Large intestine (tissue), 3 donors: ENCODE measurements around the gene CD48. TPM values are rescaled to one million over a fixed set of nuclear protein-coding genes. Genes with fewer than 3 reads are reported as not detected.

Experiments used
- DNase-seq, 2 donors: peaks; one replicate each; pipeline versions ENCODE4 v3.0.0 to v3.0.0-alpha.2; 2013
- H3K27ac ChIP-seq: one replicate; pipeline ENCODE4 v1.5.1; 2013; ENCODE audit warnings: low read length
- H3K27me3 ChIP-seq: 2 replicates; pipeline ENCODE4 v1.6.1; 2013; ENCODE audit warnings: low read length; ENCODE audit not compliant: control insufficient read depth, insufficient read depth
- H3K36me3 ChIP-seq: 2 replicates; pipeline ENCODE4 v1.6.1; 2013; ENCODE audit warnings: low read length; ENCODE audit not compliant: control insufficient read depth, insufficient read depth
- H3K4me1 ChIP-seq: one replicate; pipeline ENCODE4 v1.6.1; 2013; ENCODE audit warnings: low read length; ENCODE audit not compliant: control insufficient read depth, insufficient read depth
- H3K4me3 ChIP-seq: one replicate; pipeline ENCODE4 v1.5.1; 2013; ENCODE audit warnings: low read length
- H3K9me3 ChIP-seq: one replicate; pipeline ENCODE4 v1.6.1; 2013; ENCODE audit warnings: mild to moderate bottlenecking, low read depth, low read length, moderate library complexity; ENCODE audit not compliant: control insufficient read depth
- whole genome bisulfite sequencing: methylation state at CpG from one replicate; pipeline ENCODE4 v1.1.5; 2013; ENCODE audit warnings: low lambda C conversion rate; ENCODE audit not compliant: insufficient coverage; 5-methylcytosine and 5-hydroxymethylcytosine counted together
- polyA plus RNA-seq: library from polyadenylated mRNA; unstranded; fragments of 120-200 nt; gene quantifications from one replicate; pipeline ENCODE4 v1.2.1, GENCODE V29; 2013

Gene CD48
- polyA plus RNA-seq, 1 donor: 8.6 TPM

DNA sequence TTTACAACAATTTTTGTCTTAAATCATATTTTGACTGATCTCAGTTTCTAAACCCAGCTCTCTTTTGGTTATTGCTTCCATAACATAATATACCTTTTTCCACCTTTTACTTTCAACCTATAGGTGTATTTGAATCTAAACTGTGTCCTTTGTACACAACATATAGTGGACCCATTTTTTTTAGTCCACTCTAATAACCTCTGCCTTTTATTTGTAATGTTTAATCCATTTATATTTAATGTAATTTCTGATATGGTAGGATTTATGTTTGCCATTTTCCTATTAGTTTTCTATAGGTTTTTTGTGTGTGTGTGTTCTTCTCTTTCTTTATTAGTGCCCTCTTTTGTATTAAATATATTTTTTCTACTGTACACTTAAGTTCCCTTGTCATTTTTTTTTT lies 42.3 kb downstream of the CD48 start:
- no peaks in the 10 kb centered on the region for H3K36me3 ChIP-seq
- no peak overlapping the region for H3K27ac ChIP-seq
- H3K4me1 ChIP-seq: peaks cover 15% of the 10 kb centered on the region
- H3K4me3 ChIP-seq: no peak overlapping the region
- DNase-seq: no peak
- H3K9me3 ChIP-seq: peaks cover 9% of the 10 kb centered on the region
- no peaks in the 10 kb centered on the region for H3K27me3 ChIP-seq

DNA sequence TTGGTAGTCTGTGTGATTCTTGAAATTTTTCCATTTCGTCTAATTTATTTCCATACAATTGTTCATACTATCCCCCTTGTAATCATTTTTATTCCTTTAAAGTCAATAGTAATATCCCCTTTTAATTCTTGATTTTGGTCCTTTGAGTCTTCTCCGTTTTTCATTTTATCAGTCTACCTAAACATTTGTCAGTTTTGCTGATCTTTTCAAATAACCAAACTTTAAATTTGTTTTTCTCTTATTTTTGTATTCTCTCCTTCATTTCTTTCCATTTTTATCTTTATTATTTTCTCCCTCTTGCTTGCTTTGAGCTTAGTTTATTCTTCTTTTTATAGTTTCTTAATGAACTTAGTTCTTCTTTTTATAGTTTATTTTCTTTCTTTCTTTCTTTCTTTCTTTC lies 43.7 kb downstream of the CD48 start:
- DNase-seq: no peak
- H3K36me3 ChIP-seq: no peaks in the 10 kb centered on the region
- 100% methylated on average over 2 of the region's 2 CpGs for WGBS
- H3K9me3 ChIP-seq: peaks cover 9% of the 10 kb centered on the region
- H3K27me3 ChIP-seq: no peaks in the 10 kb centered on the region
- no peak overlapping the region for H3K27ac ChIP-seq
- no peak overlapping the region for H3K4me3 ChIP-seq
- peaks cover 15% of the 10 kb centered on the region for H3K4me1 ChIP-seq

DNA sequence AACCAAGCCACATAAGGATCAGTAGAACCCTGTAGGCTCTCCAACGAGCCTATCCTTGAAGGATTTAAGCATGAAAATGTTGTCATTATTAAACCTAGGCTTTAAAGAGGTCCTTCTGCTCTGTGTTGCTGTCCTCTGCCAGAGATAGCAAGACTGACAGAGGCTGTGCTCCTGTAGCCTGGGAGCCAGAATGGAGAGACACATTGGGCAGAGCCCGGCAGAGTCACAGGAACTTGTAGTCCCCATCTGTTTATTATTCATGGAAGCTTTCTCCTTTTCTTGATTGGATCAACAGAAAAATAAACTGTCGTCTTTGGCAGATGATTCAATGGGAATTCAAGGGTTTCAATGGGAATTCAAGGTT lies 45.6 kb downstream of the CD48 start:
- Histone ChIP-seq H3K4me3 (no peak overlapping the region), H3K9me3 (peaks cover 9% of the 10 kb centered on the region), H3K27ac (no peak overlapping the region), H3K36me3 (no peaks in the 10 kb centered on the region), H3K27me3 (no peaks in the 10 kb centered on the region), H3K4me1 (peaks cover 15% of the 10 kb centered on the region)
- DNase-seq: no peak
- no CpG with 5 or more reads among the region's 3 CpGs for WGBS

DNA sequence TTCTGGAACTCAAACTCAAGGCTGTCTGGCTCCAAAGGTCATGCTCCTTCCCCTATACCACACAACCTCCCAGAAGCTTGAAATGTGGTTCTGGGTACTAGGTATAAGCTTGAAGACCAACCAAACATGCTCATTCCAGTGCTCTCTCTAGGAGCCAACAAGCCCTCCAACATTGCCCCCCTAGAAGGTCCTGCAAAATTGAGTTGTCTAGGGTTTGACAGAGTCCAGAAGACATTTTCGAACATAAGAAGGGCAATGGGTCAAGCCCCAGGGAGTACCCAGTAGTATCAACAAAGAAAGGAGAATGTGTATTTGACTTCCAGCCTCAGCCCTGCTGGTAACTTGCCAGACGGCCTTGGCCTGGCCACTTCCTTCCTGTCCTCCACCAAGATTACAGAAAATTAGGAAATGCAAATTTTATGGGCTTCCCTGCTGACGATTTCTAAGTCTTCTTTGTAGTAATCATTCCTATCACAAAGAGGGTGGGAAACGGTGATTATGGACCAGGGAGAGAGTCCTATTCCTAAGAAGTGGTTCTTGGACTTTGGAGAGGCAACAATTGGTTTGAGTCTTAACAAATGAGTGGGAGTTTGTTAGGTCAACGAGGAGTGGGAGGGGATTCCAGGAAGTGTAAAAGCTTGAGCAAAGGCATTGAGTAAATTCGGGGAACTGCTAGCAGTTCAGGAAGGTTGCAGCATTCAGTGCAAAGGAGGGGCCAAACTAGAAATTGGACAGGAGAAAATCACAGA lies 46.1 kb downstream of the CD48 start:
- no peak overlapping the region for H3K27ac ChIP-seq
- H3K36me3 ChIP-seq: no peaks in the 10 kb centered on the region
- H3K27me3 ChIP-seq: no peaks in the 10 kb centered on the region
- peaks cover 9% of the 10 kb centered on the region for H3K9me3 ChIP-seq
- 42% methylated on average over 2 of the region's 6 CpGs for WGBS
- no peak for DNase-seq
- H3K4me1 ChIP-seq: peaks cover 15% of the 10 kb centered on the region
- H3K4me3 ChIP-seq: no peak overlapping the region

DNA sequence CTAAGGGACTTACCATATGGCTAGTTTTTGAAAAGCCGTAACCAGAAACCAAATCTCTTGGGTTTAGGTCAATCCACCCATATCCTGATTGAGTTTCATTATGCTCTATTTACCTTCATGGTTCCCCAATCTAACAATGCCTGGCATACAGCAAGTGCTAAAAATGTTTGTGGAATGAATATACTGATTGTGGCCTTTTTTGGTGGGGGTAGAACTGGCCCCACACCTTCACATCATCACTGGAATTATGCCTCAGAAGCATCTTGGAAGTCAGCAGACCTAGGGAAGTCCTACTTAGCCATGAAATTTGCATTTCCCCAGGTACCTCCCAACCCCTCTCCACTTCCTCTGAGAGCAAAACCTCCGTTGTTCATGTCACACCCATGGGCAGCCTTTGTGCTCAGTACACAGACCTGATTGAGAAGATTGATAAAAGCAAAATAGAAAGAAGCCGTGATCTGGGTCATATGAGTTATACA lies 47.0 kb downstream of the CD48 start:
- WGBS: no CpG with 5 or more reads among the region's 3 CpGs

DNA sequence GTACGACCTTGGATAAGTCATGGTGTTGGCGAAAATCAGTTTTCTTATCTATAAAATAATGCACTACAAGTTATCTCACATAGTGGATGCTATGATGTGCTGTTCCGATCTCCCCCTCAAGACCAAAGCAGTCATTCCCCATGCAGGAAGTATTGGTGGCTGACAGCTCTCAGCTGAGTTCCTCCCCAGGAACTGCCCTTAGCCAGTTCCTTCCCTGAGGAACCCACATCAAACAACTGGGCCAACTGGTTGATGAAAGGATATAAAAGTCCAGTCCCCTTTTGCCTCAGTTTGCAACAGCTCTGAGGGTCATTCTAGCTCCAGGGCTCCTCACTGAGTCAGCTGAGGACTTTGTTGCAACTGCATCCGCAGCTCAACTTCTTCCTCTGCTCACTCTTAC lies 48.7 kb downstream of the CD48 start:
- H3K9me3 ChIP-seq: no peaks in the 10 kb centered on the region
- no peak for DNase-seq
- no peak overlapping the region for H3K27ac ChIP-seq
- H3K27me3 ChIP-seq: no peaks in the 10 kb centered on the region
- no CpG with 5 or more reads among the region's 4 CpGs for WGBS
- no peaks in the 10 kb centered on the region for H3K36me3 ChIP-seq
- H3K4me1 ChIP-seq: peaks cover 28% of the 10 kb centered on the region
- H3K4me3 ChIP-seq: no peak overlapping the region

More for the DNA sequence above, 47.0 kb downstream of the CD48 start:
- H3K9me3 ChIP-seq: peaks cover 6% of the 10 kb centered on the region
- DNase-seq: no peak
- H3K36me3 ChIP-seq: no peaks in the 10 kb centered on the region
- H3K4me3 ChIP-seq: no peak overlapping the region
- H3K27ac ChIP-seq: no peak overlapping the region
- no peaks in the 10 kb centered on the region for H3K27me3 ChIP-seq
- H3K4me1 ChIP-seq: peaks cover 15% of the 10 kb centered on the region

DNA sequence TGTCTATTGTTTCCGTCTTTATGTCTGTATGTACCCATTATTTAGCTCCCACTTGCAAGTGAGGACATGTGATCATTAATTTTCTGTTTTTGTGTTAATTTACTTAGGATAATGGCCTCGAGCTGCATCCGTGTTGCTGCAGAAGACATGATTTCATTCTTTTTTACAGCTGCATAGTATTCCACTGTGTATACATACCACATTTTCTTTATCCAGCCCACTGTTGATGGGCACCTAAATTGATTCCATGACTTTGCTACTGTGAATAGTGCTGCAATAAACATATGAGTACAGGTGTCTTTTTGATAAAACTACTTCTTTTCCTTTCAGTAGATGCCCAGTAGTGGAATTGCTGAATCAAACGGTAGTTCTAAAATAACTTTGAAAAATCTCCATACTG lies 52.1 kb downstream of the CD48 start:
- WGBS: 100% methylated on average over 1 of the region's 4 CpGs
- Histone ChIP-seq H3K9me3 (no peaks in the 10 kb centered on the region), H3K27ac (no peak overlapping the region), H3K36me3 (no peaks in the 10 kb centered on the region), H3K4me3 (no peak overlapping the region), H3K4me1 (peaks cover 20% of the 10 kb centered on the region), H3K27me3 (no peaks in the 10 kb centered on the region)
- no peak for DNase-seq

DNA sequence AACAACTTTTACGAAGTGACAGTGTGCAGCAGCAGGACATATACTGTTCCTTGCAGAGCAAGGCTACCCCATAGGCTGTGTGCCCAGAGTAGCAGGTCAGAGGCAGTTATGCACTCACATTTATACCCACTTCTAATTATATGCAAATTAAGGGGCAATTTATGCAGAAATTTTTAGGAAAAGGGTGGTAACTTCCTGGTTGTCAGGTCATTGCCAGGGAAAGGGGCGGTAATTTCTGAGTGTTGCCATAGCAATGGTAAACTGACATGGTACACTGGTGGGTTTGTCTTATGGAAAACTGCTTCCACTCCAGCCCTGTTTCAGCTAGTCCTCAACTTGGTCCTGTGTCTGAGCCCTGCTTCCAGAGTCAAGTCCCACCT lies 52.8 kb downstream of the CD48 start:
- WGBS: no CpG with 5 or more reads among the region's 2 CpGs
- H3K27ac ChIP-seq: peak overlapping the region; percentile 28
- H3K27me3 ChIP-seq: no peaks in the 10 kb centered on the region
- H3K4me3 ChIP-seq: no peak overlapping the region
- H3K36me3 ChIP-seq: no peaks in the 10 kb centered on the region
- DNase-seq: no peak
- H3K9me3 ChIP-seq: no peaks in the 10 kb centered on the region
- peaks cover 25% of the 10 kb centered on the region for H3K4me1 ChIP-seq

DNA sequence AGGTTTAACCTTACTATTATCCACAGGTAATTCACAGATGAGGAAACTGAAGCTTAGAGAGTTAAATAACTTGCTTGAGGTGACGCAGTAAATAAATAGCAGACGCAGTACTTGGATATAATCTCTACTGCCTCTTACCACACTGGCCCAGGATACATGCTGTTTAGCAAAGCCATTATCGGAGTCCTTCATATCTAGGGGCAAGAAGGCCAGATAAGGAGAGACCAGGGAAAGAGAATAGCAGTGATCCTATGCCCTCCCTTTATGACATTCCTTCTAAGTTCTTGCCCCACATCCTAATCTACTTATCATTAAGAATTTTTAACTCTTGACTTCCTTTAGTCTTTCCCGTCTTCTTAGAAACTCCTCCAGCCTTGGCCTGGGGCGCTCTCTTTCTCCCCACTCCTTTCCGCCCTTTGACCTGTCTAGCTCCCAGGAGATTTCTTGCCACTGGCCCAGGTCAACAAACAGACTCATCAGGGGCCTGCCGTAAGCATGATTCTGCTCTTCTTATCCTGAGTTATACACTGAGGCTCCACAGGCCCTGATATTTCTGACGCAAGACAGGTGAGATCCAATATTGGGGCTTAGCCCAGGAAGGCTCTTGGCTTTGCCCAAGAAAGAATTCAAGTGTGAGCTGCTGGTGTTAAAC lies 53.3 kb downstream of the CD48 start:
- Histone ChIP-seq H3K9me3 (no peaks in the 10 kb centered on the region), H3K27me3 (no peaks in the 10 kb centered on the region), H3K4me3 (no peak overlapping the region), H3K27ac (peak overlapping the region; percentile 28), H3K4me1 (peaks cover 30% of the 10 kb centered on the region), H3K36me3 (no peaks in the 10 kb centered on the region)
- 20% methylated on average over 3 of the region's 8 CpGs for WGBS
- DNase-seq: peak; percentile 67 to 90

DNA sequence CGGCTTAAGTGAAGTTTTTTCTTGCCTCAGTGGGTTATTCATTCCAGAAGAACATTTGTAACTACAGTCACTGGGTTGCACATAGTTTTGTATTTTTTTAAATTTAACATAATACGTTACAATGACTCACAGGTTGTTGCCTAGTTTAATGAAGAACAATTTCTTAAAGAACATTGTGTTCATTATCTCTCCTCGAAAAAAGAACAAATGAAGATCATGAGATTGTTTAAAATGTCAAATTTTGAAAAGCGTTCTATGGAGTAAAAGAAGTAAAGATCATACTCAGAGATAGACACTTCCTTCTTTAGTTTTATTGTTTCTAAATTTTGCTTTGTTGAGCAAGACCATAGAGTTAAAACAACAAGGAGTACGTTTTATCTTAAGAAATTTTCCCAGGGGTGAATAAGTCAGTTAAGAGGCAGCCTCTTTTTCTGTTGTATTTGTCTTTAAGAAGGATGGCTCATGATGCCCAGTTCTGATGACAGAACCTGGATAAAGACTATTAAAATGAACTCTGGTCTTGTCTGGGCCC lies 54.3 kb downstream of the CD48 start:
- Histone ChIP-seq H3K27me3 (no peaks in the 10 kb centered on the region), H3K9me3 (no peaks in the 10 kb centered on the region), H3K4me3 (no peak overlapping the region), H3K27ac (peak overlapping the region; percentile 28), H3K4me1 (peaks cover 36% of the 10 kb centered on the region), H3K36me3 (no peaks in the 10 kb centered on the region)
- WGBS: 76% methylated on average over 4 of the region's 5 CpGs
- DNase-seq: no peak
